ENCODE data around the gene CYSTM1.
A peak's percentile ranks its signal among the peaks of the same experiment; 100 is the strongest.
"Not testable (repeated sequence)": the region's sequence is repeated elsewhere in the genome, so short reads cannot be mapped to it uniquely, and the experiment has no call there.

CYSTM1 gene

GRCh38 chr5:140175367-140176030, 511 bp downstream of the CYSTM1 start:
- FAIRE-seq (no peak), DNase-seq (ENCODE audit: low spot score) (peak; percentile 55)

GRCh38 chr5:140176031-140176387, 1.0 kb downstream of the CYSTM1 start:
- no peak for FAIRE-seq

GRCh38 chr5:140178086-140178410, 3.1 kb downstream of the CYSTM1 start:
- DNase-seq (ENCODE audit: low spot score) (no peak), FAIRE-seq (no peak)

More at GRCh38 chr5:140176031-140176387, 1.0 kb downstream of the CYSTM1 start:
- no peak for DNase-seq (ENCODE audit: low spot score)

GRCh38 chr5:140178482-140179116, 3.6 kb downstream of the CYSTM1 start:
- FAIRE-seq: no peak

GRCh38 chr5:140181002-140181483, 6.1 kb downstream of the CYSTM1 start:
- FAIRE-seq (no peak), DNase-seq (ENCODE audit: low spot score) (no peak)

More at GRCh38 chr5:140178482-140179116, 3.6 kb downstream of the CYSTM1 start:
- no peak for DNase-seq (ENCODE audit: low spot score)

- DNase-seq (ENCODE audit: low spot score): no peak
- FAIRE-seq: no peak
Measured at GRCh38 chr5:140181525-140181924, 6.5 kb downstream of the CYSTM1 start.

- DNase-seq (ENCODE audit: low spot score): no peak
- no peak for FAIRE-seq
Measured at GRCh38 chr5:140182075-140182711, 7.2 kb downstream of the CYSTM1 start.

GRCh38 chr5:140182803-140183367, 7.9 kb downstream of the CYSTM1 start:
- FAIRE-seq (no peak), DNase-seq (ENCODE audit: low spot score) (no peak)

- no peak for FAIRE-seq
Measured at GRCh38 chr5:140185409-140185808, 10.4 kb downstream of the CYSTM1 start.

GRCh38 chr5:140186267-140186671, 11.3 kb downstream of the CYSTM1 start:
- FAIRE-seq: no peak
- no peak for DNase-seq (ENCODE audit: low spot score)

More at GRCh38 chr5:140185409-140185808, 10.4 kb downstream of the CYSTM1 start:
- no peak for DNase-seq (ENCODE audit: low spot score)

GRCh38 chr5:140189253-140189652, 14.3 kb downstream of the CYSTM1 start:
- DNase-seq (ENCODE audit: low spot score) (no peak), FAIRE-seq (no peak)

- DNase-seq (ENCODE audit: low spot score) (peak; percentile 20), FAIRE-seq (peak; percentile 55)
Measured at GRCh38 chr5:140189977-140190871, 15.2 kb downstream of the CYSTM1 start.

GRCh38 chr5:140190872-140191218, 15.9 kb downstream of the CYSTM1 start:
- no peak for DNase-seq (ENCODE audit: low spot score)
- no peak for FAIRE-seq

- no peak for FAIRE-seq
- DNase-seq (ENCODE audit: low spot score): no peak
Measured at GRCh38 chr5:140192715-140193430, 17.9 kb downstream of the CYSTM1 start.

GRCh38 chr5:140194662-140195061, 19.7 kb downstream of the CYSTM1 start:
- no peak for DNase-seq (ENCODE audit: low spot score)
- FAIRE-seq: no peak

- FAIRE-seq (no peak), DNase-seq (ENCODE audit: low spot score) (no peak)
Measured at GRCh38 chr5:140196115-140196814, 21.3 kb downstream of the CYSTM1 start.

GRCh38 chr5:140197023-140197422, 22.0 kb downstream of the CYSTM1 start:
- DNase-seq (ENCODE audit: low spot score) (no peak), FAIRE-seq (no peak)

- DNase-seq (ENCODE audit: low spot score); FAIRE-seq: not testable (repeated sequence)
Measured at GRCh38 chr5:140198915-140199314, 23.9 kb downstream of the CYSTM1 start.

GRCh38 chr5:140202078-140202477, 27.1 kb downstream of the CYSTM1 start:
- DNase-seq (ENCODE audit: low spot score): no peak
- FAIRE-seq: no peak

- DNase-seq (ENCODE audit: low spot score) (no peak), FAIRE-seq (no peak)
Measured at GRCh38 chr5:140202610-140203009, 27.6 kb downstream of the CYSTM1 start.

Measured in RCC 7860 (cell line).